Colonic mucosa (tissue), 4 donors: ENCODE data around the gene ZNF57. TPM values are rescaled to one million over a fixed set of nuclear protein-coding genes. Genes with fewer than 3 reads are reported as not detected.

Experiments
- DNase-seq: peaks from one replicate; pipeline ENCODE4 v3.0.0-alpha.2; 2020
- H3K27ac ChIP-seq: fragments of 200-600 bp; one replicate; pipeline ENCODE4 v1.8.0; 2021
- H3K27me3 ChIP-seq: fragments of 200-600 bp; one replicate; pipeline ENCODE4 v1.8.0; 2021
- H3K36me3 ChIP-seq: fragments of 200-600 bp; one replicate; pipeline ENCODE4 v1.8.0; 2021
- H3K4me1 ChIP-seq: fragments of 200-600 bp; one replicate; pipeline ENCODE4 v1.8.0; 2021; ENCODE audit warnings: mild to moderate bottlenecking
- H3K4me3 ChIP-seq: fragments of 200-600 bp; one replicate; pipeline ENCODE4 v1.8.0; 2021
- H3K9ac ChIP-seq, 2 donors: one replicate each; pipeline ENCODE4 v1.7.0; 2013; ENCODE audit warnings: control low read depth in 2 of 2, low read depth in 2 of 2, low read length in 2 of 2
- H3K9me3 ChIP-seq: fragments of 200-600 bp; one replicate; pipeline ENCODE4 v1.8.0; 2021
- intact Hi-C: fragments of 100-400 bp; cut with DNase I; formaldehyde crosslinking; loops from one replicate; pipeline ENCODE4 v1.14.1; 2022
- total RNA-seq, 2 donors: library from RNA; stranded (reverse); fragmentation: NEBNext Ultra II Directional in 1 of 2; extraction: Animal tissue kit (Norgen Biotek cat#: 25700) in 1 of 2; gene quantifications; one replicate each; pipeline ENCODE4 v1.2.1, GENCODE V29; 2021
- TF ChIP-seq, protein P1 (sequence below): fragments of 200-600 bp; IDR thresholded peaks from one replicate; pipeline ENCODE4 v1.8.0; 2022; ENCODE audit warnings: antibody characterized with exemption, mild to moderate bottlenecking
- donor health status: healthy.
- donor health status: DM: no; HTN: no; CAD: no.
- donor health status: DM: no; HTN: no; CAD: no.

The ZNF57 gene
- total RNA-seq, 2 donors from 2014 or later, result 10.9 to 12.4 TPM

DNA sequence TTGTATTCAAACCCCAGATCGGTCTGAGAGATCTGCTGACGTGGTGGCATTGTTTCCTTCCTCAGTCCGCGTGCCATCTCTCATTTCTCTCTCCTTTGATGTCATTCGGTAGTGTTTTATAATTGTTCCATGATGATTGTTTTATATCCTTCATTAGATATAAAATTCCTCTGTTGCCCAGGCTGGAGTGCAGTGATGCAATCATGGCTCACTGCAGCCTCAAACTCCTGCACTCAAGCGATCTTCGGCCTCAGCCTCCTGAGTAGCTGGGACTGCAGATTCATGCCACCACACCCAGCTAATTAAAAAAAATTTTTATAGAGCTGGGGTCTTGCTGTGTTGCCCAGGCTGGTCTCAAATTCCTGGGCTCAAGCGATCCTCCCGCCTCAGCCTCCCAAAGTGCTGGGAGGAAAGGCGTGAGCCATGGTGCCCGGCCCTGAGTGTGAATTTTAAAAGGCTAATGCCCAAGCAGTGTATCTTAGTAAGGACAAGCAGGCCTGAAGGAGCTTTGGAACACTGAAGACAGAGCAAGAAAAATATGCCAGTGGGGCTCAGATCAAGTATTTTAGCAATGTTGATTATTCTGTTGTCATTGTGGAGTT is 5.3 kb downstream of the ZNF57 start:
- no peaks in the 10 kb centered on the region for H3K9me3 ChIP-seq
- DNase-seq, result no peak
- no peak overlapping the region for H3K4me3 ChIP-seq
- no peaks in the 10 kb centered on the region for H3K4me1 ChIP-seq
- H3K9ac ChIP-seq, result no peak overlapping the region
- H3K27me3 ChIP-seq, result no peaks in the 10 kb centered on the region
- no peaks in the 10 kb centered on the region for H3K36me3 ChIP-seq
- H3K27ac ChIP-seq, result no peak overlapping the region
- intact Hi-C loops, result no loop called here
- TF ChIP-seq, protein P1, sequence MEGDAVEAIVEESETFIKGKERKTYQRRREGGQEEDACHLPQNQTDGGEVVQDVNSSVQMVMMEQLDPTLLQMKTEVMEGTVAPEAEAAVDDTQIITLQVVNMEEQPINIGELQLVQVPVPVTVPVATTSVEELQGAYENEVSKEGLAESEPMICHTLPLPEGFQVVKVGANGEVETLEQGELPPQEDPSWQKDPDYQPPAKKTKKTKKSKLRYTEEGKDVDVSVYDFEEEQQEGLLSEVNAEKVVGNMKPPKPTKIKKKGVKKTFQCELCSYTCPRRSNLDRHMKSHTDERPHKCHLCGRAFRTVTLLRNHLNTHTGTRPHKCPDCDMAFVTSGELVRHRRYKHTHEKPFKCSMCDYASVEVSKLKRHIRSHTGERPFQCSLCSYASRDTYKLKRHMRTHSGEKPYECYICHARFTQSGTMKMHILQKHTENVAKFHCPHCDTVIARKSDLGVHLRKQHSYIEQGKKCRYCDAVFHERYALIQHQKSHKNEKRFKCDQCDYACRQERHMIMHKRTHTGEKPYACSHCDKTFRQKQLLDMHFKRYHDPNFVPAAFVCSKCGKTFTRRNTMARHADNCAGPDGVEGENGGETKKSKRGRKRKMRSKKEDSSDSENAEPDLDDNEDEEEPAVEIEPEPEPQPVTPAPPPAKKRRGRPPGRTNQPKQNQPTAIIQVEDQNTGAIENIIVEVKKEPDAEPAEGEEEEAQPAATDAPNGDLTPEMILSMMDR, result no peak

DNA sequence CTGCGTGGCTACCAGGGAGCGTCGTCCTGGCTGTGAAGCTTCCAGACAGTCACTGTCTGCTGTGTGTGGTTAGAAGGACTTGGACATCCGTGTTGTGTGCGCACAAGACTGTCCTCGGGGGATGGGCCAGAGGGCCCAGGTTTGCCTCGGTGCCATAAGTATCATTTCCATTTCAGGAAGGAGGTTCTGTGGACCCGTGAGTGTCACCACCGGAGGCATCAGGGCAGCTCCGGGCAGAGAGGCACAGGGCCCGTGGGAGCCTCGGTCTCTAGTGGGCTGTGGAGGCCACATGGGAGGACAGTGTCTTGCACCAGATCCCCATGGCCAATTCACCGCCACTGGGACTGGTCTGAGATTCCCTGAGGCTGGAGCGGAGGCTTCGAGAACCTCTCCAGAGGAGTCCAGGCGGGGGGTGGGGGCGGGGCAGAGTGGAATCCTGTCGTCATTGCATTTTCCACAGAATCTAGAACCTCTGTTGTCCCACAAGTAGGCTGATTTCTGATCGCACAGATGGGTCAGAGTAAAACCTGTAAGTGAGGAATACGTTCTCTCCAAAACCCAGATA is 6.0 kb downstream of the ZNF57 start:
- TF ChIP-seq, protein P1, result no peak
- Histone ChIP-seq H3K27me3 (no peaks in the 10 kb centered on the region), H3K36me3 (no peaks in the 10 kb centered on the region), H3K4me1 (no peaks in the 10 kb centered on the region), H3K27ac (no peak overlapping the region), H3K9ac (no peak overlapping the region), H3K4me3 (no peak overlapping the region), H3K9me3 (no peaks in the 10 kb centered on the region)
- intact Hi-C loops, result no loop called here
- no peak for DNase-seq

DNA sequence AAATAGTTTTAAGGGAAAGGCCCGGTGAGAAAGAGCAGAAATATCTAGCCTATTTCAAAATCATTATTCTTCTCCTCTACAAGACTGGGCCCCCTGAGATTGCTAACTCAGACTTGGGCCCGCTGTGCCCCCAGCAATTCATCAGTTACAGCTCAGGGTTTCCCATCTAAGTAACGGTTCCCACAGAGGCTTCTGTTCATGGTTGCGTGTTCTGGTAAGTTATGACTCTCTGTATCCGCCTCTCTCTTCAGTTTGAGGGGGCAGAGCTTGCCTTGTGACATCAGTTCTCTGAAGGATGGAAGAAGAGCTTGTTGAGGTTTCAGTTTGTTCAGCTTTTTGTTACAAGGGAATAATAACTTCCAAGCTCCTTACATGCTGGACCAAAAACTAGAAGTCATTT is 11.6 kb downstream of the ZNF57 start:
- TF ChIP-seq, protein P1, result no peak
- H3K9ac ChIP-seq, result no peak overlapping the region
- intact Hi-C loops, result no loop called here
- H3K36me3 ChIP-seq, result peaks cover 8% of the 10 kb centered on the region
- H3K27ac ChIP-seq, result no peak overlapping the region
- no peaks in the 10 kb centered on the region for H3K9me3 ChIP-seq
- no peaks in the 10 kb centered on the region for H3K4me1 ChIP-seq
- H3K4me3 ChIP-seq, result no peak overlapping the region
- H3K27me3 ChIP-seq, result no peaks in the 10 kb centered on the region
- DNase-seq, result no peak

DNA sequence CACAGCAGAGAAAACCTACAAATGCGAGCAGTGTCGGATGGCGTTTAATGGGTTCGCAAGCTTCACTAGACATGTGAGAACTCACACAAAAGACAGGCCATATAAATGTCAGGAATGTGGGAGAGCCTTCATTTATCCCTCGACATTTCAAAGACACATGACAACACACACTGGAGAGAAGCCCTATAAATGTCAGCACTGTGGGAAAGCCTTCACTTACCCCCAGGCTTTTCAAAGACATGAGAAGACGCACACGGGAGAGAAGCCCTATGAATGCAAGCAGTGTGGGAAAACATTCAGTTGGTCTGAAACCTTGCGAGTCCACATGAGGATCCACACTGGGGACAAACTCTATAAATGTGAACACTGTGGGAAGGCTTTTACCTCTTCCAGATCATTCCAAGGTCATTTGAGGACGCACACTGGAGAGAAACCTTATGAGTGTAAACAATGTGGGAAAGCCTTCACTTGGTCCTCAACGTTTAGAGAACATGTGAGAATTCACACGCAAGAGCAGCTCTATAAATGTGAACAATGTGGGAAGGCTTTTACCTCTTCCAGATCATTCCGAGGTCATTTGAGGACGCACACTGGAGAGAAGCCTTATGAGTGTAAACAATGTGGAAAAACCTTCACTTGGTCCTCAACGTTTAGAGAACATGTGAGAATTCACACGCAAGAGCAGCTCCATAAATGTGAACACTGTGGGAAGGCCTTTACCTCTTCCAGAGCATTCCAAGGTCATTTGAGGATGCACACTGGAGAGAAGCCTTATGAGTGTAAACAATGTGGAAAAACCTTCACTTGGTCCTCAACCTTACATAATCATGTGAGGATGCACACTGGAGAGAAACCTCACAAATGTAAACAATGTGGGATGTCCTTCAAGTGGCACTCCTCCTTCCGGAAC is 16.8 kb downstream of the ZNF57 start:
- Histone ChIP-seq H3K9ac (no peak overlapping the region), H3K27me3 (no peaks in the 10 kb centered on the region), H3K4me1 (no peaks in the 10 kb centered on the region), H3K36me3 (peaks cover 15% of the 10 kb centered on the region), H3K9me3 (no peaks in the 10 kb centered on the region), H3K27ac (no peak overlapping the region), H3K4me3 (no peak overlapping the region)
- TF ChIP-seq, protein P1, result no peak
- intact Hi-C loops, result no loop called here
- no peak for DNase-seq

DNA sequence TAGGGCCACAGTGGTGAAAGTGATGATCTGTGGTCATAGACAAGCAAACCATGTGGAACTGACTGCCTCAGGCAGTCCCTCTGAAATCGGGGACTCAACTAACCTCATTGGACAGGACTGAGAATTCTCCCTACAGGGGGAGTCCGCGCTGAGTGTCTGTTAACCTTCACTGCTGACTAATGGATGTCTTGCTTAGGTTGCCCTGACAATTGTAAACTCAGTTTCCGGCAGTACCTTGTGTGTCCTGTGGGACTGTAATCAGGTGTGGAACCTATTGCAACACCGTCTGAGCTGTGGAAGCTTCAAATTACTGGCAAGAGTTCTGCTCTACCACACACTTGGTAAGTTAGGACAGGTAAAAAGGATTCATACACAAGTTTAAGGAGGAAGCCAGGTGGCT is 22.3 kb downstream of the ZNF57 start:
- DNase-seq, result no peak
- Histone ChIP-seq H3K27ac (no peak overlapping the region), H3K36me3 (peaks cover 1% of the 10 kb centered on the region), H3K9ac (no peak overlapping the region), H3K4me3 (no peak overlapping the region), H3K27me3 (no peaks in the 10 kb centered on the region), H3K4me1 (no peaks in the 10 kb centered on the region), H3K9me3 (no peaks in the 10 kb centered on the region)
- TF ChIP-seq, protein P1, result no peak
- intact Hi-C loops, result no loop called here
